HEK293 (cell line): ENCODE results near the gene NFIC.
A peak's percentile ranks its signal among the peaks of the same experiment; 100 is the strongest.

Source experiments
- CTCF ChIA-PET: fragments of 350-600 bp; formaldehyde crosslinking; extraction: SDS; loops from one replicate; lab custom pipeline; 2021; ENCODE audit warnings: antibody characterized with exemption; lab: Yijun Ruan, JAX
- POLR2A ChIA-PET: fragments of 300-600 bp; formaldehyde crosslinking; extraction: SDS; loops from one replicate; lab custom pipeline; 2020; ENCODE audit warnings: antibody characterized with exemption, inconsistent platforms; lab: Yijun Ruan, JAX
- H3K27ac ChIP-seq: fragments of 200-500 bp; sonication (Bioruptor generic); 2 replicates; pipeline ENCODE4 v1.5.1; 2014; ENCODE audit warnings: low read depth, low read length, control low read depth, inconsistent platforms; ENCODE audit errors: extremely low read depth
- H3K36me3 ChIP-seq, 2 experiments: fragments of 200-500 bp in 1 of 2; sonication (Bioruptor generic) in 1 of 2; 1 replicate in 1 of 2; 2 replicates in 1 of 2; pipeline ENCODE4 v1.5.1; 2014 to 2017; ENCODE audit warnings: inconsistent platforms in 2 of 2, low read length in 2 of 2; ENCODE audit not compliant: control insufficient read depth in 2 of 2, insufficient read depth in 1 of 2
- H3K4me1 ChIP-seq: fragments of 200-500 bp; sonication (Bioruptor generic); 2 replicates; pipeline ENCODE4 v1.5.1; 2014; ENCODE audit warnings: mild to moderate bottlenecking, low read length, inconsistent platforms; ENCODE audit not compliant: control insufficient read depth, insufficient read depth
- H3K4me3 ChIP-seq: 2 replicates; pipeline ENCODE4 v1.5.1; 2011; ENCODE audit warnings: low read depth, mild to moderate bottlenecking, control low read depth, low read length, moderate library complexity
- H3K9me3 ChIP-seq: fragments of 200-500 bp; sonication (Bioruptor generic); 2 replicates; pipeline ENCODE4 v1.5.1; 2014; ENCODE audit warnings: low read depth, low read length, inconsistent platforms; ENCODE audit not compliant: control insufficient read depth, insufficient read depth
- EGR2 ChIP-seq: fragments of 450-650 bp; formaldehyde crosslinking; IDR thresholded peaks from 2 replicates; pipeline ENCODE4 v1.5.1; 2016; ENCODE audit warnings: low read depth, missing biosample characterization, missing genetic modification characterization
- REPIN1 ChIP-seq: fragments of 450-650 bp; formaldehyde crosslinking; IDR thresholded peaks from 2 replicates; pipeline ENCODE4 v1.5.1; 2017; ENCODE audit warnings: missing biosample characterization, missing genetic modification characterization, low read depth
- SP2 ChIP-seq: fragments of 450-650 bp; formaldehyde crosslinking; IDR thresholded peaks from 2 replicates; pipeline ENCODE4 v1.5.1; 2016; ENCODE audit warnings: missing biosample characterization, missing genetic modification characterization
- SP3 ChIP-seq: fragments of 450-650 bp; formaldehyde crosslinking; IDR thresholded peaks from 2 replicates; pipeline ENCODE4 v1.5.1; 2016; ENCODE audit warnings: missing biosample characterization, missing genetic modification characterization
- ZFHX2 ChIP-seq: fragments of 450-650 bp; formaldehyde crosslinking; conservative IDR thresholded peaks from 2 replicates; pipeline ENCODE4 v1.5.1; 2016; ENCODE audit warnings: missing biosample characterization, missing genetic modification characterization
- ZNF133 ChIP-seq: fragments of 450-650 bp; formaldehyde crosslinking; IDR thresholded peaks from 2 replicates; pipeline ENCODE4 v1.5.1; 2016; ENCODE audit warnings: missing biosample characterization, missing genetic modification characterization
- ZNF174 ChIP-seq: fragments of 450-650 bp; formaldehyde crosslinking; IDR thresholded peaks from 2 replicates; pipeline ENCODE4 v1.5.0; 2017; ENCODE audit warnings: missing biosample characterization, mild to moderate bottlenecking, missing genetic modification characterization
- ZNF404 ChIP-seq: fragments of 450-650 bp; formaldehyde crosslinking; IDR thresholded peaks from 2 replicates; pipeline ENCODE4 v1.5.1; 2017; ENCODE audit warnings: missing biosample characterization, missing genetic modification characterization
- ZNF48 ChIP-seq: fragments of 450-650 bp; formaldehyde crosslinking; IDR thresholded peaks from 2 replicates; pipeline ENCODE4 v1.5.1; 2016; ENCODE audit warnings: missing biosample characterization, missing genetic modification characterization
- ZNF571 ChIP-seq: fragments of 450-650 bp; formaldehyde crosslinking; IDR thresholded peaks from 2 replicates; pipeline ENCODE4 v1.5.0; 2017; ENCODE audit warnings: missing biosample characterization, missing genetic modification characterization
- ZNF629 ChIP-seq: fragments of 450-650 bp; formaldehyde crosslinking; IDR thresholded peaks from 2 replicates; pipeline ENCODE4 v1.5.1; 2017; ENCODE audit warnings: missing biosample characterization, missing genetic modification characterization
- ZNF660 ChIP-seq: fragments of 450-650 bp; IDR thresholded peaks from 2 replicates; pipeline ENCODE4 v1.5.1; 2018; ENCODE audit warnings: missing biosample characterization, mild to moderate bottlenecking, missing genetic modification characterization
- ZNF837 ChIP-seq: fragments of 450-650 bp; formaldehyde crosslinking; IDR thresholded peaks from 2 replicates; pipeline ENCODE4 v1.5.1; 2016; ENCODE audit warnings: missing biosample characterization, missing genetic modification characterization
- TF ChIP-seq, protein P1 (sequence below): fragments of 450-650 bp; formaldehyde crosslinking; IDR thresholded peaks from 2 replicates; pipeline ENCODE4 v1.5.1; 2016; ENCODE audit warnings: missing biosample characterization, missing genetic modification characterization, low read depth
- TF ChIP-seq, protein P2 (sequence below): fragments of 450-650 bp; formaldehyde crosslinking; IDR thresholded peaks from 2 replicates; pipeline ENCODE4 v1.5.1; 2017; ENCODE audit warnings: missing biosample characterization, mild to moderate bottlenecking, missing genetic modification characterization, moderate library complexity
- TF ChIP-seq, protein P3 (sequence below): fragments of 450-650 bp; formaldehyde crosslinking; IDR thresholded peaks from 2 replicates; pipeline ENCODE4 v1.5.1; 2016; ENCODE audit warnings: missing biosample characterization, missing genetic modification characterization
- TF ChIP-seq, protein P4 (sequence below): fragments of 450-650 bp; formaldehyde crosslinking; IDR thresholded peaks from 2 replicates; pipeline ENCODE4 v1.5.1; 2016; ENCODE audit warnings: missing biosample characterization, missing genetic modification characterization

The NFIC gene

DNA sequence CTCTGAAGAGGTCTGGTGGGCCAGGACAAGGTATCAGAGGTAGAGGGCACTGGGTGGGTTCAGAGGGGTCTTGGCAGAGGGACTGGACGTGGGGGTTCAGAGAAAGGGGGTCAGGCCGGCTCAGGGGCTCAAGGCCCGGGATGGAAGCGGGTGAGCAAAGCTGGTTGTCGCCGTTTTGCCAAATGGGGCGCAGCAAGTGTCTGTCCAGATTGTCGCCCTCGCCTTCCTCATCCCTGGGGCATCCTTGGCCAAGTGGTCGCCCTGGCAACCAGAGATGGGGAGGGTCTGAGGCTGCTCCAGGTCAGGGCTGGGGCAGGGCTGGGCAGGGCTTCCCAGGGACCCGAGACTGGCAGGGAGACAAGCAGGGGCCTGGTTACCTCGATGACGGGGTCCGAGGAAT, 127.3 kb downstream of the NFIC start:
- TF ChIP-seq ZNF660 (tag by site-specific recombination), result no peak
- TF ChIP-seq ZNF629 (tag by site-specific recombination), result no peak
- no peak for TF ChIP-seq ZFHX2 (tag by site-specific recombination)
- no peak for TF ChIP-seq ZNF571 (tag by site-specific recombination)
- TF ChIP-seq, protein P1, sequence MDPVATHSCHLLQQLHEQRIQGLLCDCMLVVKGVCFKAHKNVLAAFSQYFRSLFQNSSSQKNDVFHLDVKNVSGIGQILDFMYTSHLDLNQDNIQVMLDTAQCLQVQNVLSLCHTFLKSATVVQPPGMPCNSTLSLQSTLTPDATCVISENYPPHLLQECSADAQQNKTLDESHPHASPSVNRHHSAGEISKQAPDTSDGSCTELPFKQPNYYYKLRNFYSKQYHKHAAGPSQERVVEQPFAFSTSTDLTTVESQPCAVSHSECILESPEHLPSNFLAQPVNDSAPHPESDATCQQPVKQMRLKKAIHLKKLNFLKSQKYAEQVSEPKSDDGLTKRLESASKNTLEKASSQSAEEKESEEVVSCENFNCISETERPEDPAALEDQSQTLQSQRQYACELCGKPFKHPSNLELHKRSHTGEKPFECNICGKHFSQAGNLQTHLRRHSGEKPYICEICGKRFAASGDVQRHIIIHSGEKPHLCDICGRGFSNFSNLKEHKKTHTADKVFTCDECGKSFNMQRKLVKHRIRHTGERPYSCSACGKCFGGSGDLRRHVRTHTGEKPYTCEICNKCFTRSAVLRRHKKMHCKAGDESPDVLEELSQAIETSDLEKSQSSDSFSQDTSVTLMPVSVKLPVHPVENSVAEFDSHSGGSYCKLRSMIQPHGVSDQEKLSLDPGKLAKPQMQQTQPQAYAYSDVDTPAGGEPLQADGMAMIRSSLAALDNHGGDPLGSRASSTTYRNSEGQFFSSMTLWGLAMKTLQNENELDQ (tag by site-specific recombination), result no peak
- TF ChIP-seq, protein P2, sequence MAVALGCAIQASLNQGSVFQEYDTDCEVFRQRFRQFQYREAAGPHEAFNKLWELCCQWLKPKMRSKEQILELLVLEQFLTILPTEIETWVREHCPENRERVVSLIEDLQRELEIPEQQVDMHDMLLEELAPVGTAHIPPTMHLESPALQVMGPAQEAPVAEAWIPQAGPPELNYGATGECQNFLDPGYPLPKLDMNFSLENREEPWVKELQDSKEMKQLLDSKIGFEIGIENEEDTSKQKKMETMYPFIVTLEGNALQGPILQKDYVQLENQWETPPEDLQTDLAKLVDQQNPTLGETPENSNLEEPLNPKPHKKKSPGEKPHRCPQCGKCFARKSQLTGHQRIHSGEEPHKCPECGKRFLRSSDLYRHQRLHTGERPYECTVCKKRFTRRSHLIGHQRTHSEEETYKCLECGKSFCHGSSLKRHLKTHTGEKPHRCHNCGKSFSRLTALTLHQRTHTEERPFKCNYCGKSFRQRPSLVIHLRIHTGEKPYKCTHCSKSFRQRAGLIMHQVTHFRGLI (tag by site-specific recombination), result no peak
- no peak for TF ChIP-seq SP3 (tag by site-specific recombination)
- TF ChIP-seq ZNF48 (tag by site-specific recombination), result no peak
- no peak for TF ChIP-seq ZNF133 (tag by site-specific recombination)
- TF ChIP-seq REPIN1 (tag by site-specific recombination), result no peak
- CTCF ChIA-PET, result no interaction called here
- no peak overlapping the region for H3K27ac ChIP-seq

DNA sequence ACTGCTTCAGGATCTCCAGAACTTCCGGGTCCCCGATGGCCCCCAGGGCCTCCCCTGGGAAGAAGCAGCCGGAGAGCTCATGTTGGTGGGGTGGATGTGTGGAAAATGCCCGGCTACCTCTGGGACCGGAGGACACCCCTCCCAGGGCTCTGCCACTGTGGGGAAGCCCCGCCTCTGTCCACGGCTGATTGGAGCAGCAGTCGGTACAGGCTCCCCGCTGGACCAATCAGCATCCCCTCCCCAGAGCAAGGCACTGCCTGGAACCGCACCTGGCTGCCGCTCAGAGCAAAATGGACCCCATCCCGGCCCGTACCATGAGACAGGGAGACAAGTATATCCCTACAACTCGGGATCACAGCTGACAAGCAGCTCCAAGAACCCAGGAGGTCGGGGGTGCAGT, 127.7 kb downstream of the NFIC start:
- no peaks in the 10 kb centered on the region for H3K9me3 ChIP-seq
- TF ChIP-seq, protein P3, sequence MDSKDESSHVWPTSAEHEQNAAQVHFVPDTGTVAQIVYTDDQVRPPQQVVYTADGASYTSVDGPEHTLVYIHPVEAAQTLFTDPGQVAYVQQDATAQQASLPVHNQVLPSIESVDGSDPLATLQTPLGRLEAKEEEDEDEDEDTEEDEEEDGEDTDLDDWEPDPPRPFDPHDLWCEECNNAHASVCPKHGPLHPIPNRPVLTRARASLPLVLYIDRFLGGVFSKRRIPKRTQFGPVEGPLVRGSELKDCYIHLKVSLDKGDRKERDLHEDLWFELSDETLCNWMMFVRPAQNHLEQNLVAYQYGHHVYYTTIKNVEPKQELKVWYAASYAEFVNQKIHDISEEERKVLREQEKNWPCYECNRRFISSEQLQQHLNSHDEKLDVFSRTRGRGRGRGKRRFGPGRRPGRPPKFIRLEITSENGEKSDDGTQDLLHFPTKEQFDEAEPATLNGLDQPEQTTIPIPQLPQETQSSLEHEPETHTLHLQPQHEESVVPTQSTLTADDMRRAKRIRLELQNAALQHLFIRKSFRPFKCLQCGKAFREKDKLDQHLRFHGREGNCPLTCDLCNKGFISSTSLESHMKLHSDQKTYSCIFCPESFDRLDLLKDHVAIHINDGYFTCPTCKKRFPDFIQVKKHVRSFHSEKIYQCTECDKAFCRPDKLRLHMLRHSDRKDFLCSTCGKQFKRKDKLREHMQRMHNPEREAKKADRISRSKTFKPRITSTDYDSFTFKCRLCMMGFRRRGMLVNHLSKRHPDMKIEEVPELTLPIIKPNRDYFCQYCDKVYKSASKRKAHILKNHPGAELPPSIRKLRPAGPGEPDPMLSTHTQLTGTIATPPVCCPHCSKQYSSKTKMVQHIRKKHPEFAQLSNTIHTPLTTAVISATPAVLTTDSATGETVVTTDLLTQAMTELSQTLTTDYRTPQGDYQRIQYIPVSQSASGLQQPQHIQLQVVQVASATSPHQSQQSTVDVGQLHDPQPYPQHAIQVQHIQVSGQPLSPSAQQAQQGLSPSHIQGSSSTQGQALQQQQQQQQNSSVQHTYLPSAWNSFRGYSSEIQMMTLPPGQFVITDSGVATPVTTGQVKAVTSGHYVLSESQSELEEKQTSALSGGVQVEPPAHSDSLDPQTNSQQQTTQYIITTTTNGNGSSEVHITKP (tag by site-specific recombination), result peak; percentile 45; the same call in 1 of the 2 replicates
- TF ChIP-seq ZNF174 (tag by site-specific recombination), result no peak
- peak; percentile 52 for TF ChIP-seq SP2 (tag by site-specific recombination)
- TF ChIP-seq, all 188 proteins: peak for 2
- Histone ChIP-seq H3K4me3 (no peak overlapping the region), H3K27ac (no peak overlapping the region), H3K36me3 (peaks cover 7 to 60% of the 10 kb centered on the region in 2 experiments; a peak in 2 of 3 replicates), H3K4me1 (no peaks in the 10 kb centered on the region)
- ChIA-PET POLR2A (interaction anchor here (0.5 kb wide), 1 partner anchor 218 kb away, joined by 4 read pairs; no protein-coding TSS in a partner anchor), CTCF (no interaction called here)

More for the DNA sequence above, 127.3 kb downstream of the NFIC start:
- Histone ChIP-seq H3K36me3 (peaks cover 7 to 60% of the 10 kb centered on the region in 2 experiments; a peak in 2 of 3 replicates), H3K4me1 (no peaks in the 10 kb centered on the region), H3K4me3 (no peak overlapping the region), H3K9me3 (no peaks in the 10 kb centered on the region)
- POLR2A ChIA-PET, result interaction anchor here (0.6 kb wide), 1 partner anchor 9 kb away, joined by 3 read pairs; no protein-coding TSS in a partner anchor

DNA sequence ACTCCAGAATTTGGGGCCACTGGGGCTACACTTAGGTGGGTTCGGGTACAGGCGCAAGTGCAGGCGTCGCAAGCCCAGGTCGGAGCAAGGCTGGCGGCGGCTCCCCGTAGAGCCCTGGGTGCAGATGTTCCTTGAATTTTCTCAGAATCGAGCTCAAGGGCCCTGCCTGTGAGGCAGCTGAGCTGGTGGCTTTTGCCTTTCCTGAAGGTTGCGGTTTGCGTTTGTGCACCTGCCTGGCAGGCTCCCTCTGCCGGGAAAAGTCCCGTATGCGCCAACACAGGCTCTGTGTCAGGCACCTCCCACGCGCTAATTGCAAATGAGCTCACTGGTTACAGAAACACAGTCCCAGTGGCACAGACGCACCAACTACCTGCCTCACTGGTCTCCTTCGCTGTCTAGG, 128.2 kb downstream of the NFIC start:
- TF ChIP-seq, protein P4, sequence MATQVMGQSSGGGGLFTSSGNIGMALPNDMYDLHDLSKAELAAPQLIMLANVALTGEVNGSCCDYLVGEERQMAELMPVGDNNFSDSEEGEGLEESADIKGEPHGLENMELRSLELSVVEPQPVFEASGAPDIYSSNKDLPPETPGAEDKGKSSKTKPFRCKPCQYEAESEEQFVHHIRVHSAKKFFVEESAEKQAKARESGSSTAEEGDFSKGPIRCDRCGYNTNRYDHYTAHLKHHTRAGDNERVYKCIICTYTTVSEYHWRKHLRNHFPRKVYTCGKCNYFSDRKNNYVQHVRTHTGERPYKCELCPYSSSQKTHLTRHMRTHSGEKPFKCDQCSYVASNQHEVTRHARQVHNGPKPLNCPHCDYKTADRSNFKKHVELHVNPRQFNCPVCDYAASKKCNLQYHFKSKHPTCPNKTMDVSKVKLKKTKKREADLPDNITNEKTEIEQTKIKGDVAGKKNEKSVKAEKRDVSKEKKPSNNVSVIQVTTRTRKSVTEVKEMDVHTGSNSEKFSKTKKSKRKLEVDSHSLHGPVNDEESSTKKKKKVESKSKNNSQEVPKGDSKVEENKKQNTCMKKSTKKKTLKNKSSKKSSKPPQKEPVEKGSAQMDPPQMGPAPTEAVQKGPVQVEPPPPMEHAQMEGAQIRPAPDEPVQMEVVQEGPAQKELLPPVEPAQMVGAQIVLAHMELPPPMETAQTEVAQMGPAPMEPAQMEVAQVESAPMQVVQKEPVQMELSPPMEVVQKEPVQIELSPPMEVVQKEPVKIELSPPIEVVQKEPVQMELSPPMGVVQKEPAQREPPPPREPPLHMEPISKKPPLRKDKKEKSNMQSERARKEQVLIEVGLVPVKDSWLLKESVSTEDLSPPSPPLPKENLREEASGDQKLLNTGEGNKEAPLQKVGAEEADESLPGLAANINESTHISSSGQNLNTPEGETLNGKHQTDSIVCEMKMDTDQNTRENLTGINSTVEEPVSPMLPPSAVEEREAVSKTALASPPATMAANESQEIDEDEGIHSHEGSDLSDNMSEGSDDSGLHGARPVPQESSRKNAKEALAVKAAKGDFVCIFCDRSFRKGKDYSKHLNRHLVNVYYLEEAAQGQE (tag by site-specific recombination), result no peak
- TF ChIP-seq ZNF404, result no peak
- peak; percentile 45 for TF ChIP-seq EGR2
- no peak for TF ChIP-seq ZNF837 (tag by site-specific recombination)
- peak; percentile 39 for TF ChIP-seq ZFHX2 (tag by site-specific recombination)
- H3K9me3 ChIP-seq, result no peaks in the 10 kb centered on the region
- H3K27ac ChIP-seq, result no peak overlapping the region
- CTCF ChIA-PET, result interaction anchor here (0.8 kb wide), 1 partner anchor 10 kb away, joined by 6 read pairs; no protein-coding TSS in a partner anchor
- POLR2A ChIA-PET, result interaction anchor here (0.5 to 0.7 kb wide), 2 partner anchors 10 to 219 kb away, joined by 4 to 5 read pairs; no protein-coding TSS in a partner anchor
- H3K4me1 ChIP-seq, result no peaks in the 10 kb centered on the region; the same call in 1 of the 2 replicates
- no peak overlapping the region for H3K4me3 ChIP-seq
- peaks cover 7 to 60% of the 10 kb centered on the region in 2 experiments; a peak in 2 of 3 replicates for H3K36me3 ChIP-seq
